ENCODE results near the gene PRKCA. TPM values are rescaled to one million over a fixed set of nuclear protein-coding genes. Genes with fewer than 3 reads are reported as not detected.
"Not testable (repeated sequence)": the region's sequence is repeated elsewhere in the genome, so short reads cannot be mapped to it uniquely, and the experiment has no call there.

The PRKCA gene
- total RNA-seq, 3 donors from 2014 or later, result 42.3 to 77.7 (median 56.3) TPM

GRCh38 chr17:66720027-66720426 lies 417.6 kb downstream of the PRKCA start:
- H3K4me3 ChIP-seq, result no peak overlapping the region
- TF ChIP-seq CTCF (IDR thresholded peaks at IDR 0.05), result no peak
- ATAC-seq (no peak), DNase-seq (no peak)
- no peaks in the 10 kb centered on the region for H3K9me3 ChIP-seq
- H3K4me1 ChIP-seq (ENCODE audit: low read depth), result peaks cover 18% of the 10 kb centered on the region
- intact Hi-C loops (cut with DNase I, micrococcal nuclease), result no loop called here
- no peaks in the 10 kb centered on the region for H3K36me3 ChIP-seq (ENCODE audit: low read depth)

GRCh38 chr17:66720567-66720966 lies 418.2 kb downstream of the PRKCA start:
- H3K9me3 ChIP-seq, result no peaks in the 10 kb centered on the region
- ATAC-seq, result no peak
- H3K36me3 ChIP-seq (ENCODE audit: low read depth), result no peaks in the 10 kb centered on the region
- intact Hi-C loops (cut with DNase I, micrococcal nuclease), result no loop called here
- peaks cover 18% of the 10 kb centered on the region for H3K4me1 ChIP-seq (ENCODE audit: low read depth)
- TF ChIP-seq CTCF (IDR thresholded peaks at IDR 0.05), result no peak
- no peak for DNase-seq
- no peak overlapping the region for H3K4me3 ChIP-seq

- peaks cover 16% of the 10 kb centered on the region for H3K4me1 ChIP-seq (ENCODE audit: low read depth)
- no peaks in the 10 kb centered on the region for H3K9me3 ChIP-seq
- intact Hi-C loops (cut with DNase I, micrococcal nuclease), result no loop called here
- ATAC-seq, result no peak
- H3K4me3 ChIP-seq, result no peak overlapping the region
- no peak for TF ChIP-seq CTCF (IDR thresholded peaks at IDR 0.05)
- H3K36me3 ChIP-seq (ENCODE audit: low read depth), result no peaks in the 10 kb centered on the region
- no peak for DNase-seq
Observed at GRCh38 chr17:66722341-66722740, 419.9 kb downstream of the PRKCA start.

GRCh38 chr17:66724581-66725341 lies 422.3 kb downstream of the PRKCA start:
- intact Hi-C loops (cut with DNase I, micrococcal nuclease), result no loop called here
- no peaks in the 10 kb centered on the region for H3K9me3 ChIP-seq
- no peak for TF ChIP-seq CTCF (IDR thresholded peaks at IDR 0.05)
- no peak overlapping the region for H3K4me3 ChIP-seq
- DNase-seq, result peak in 2 of 3 donors; percentile 29 to 44
- H3K36me3 ChIP-seq (ENCODE audit: low read depth), result no peaks in the 10 kb centered on the region
- peak; percentile 69 for ATAC-seq
- peaks cover 16% of the 10 kb centered on the region for H3K4me1 ChIP-seq (ENCODE audit: low read depth)

GRCh38 chr17:66725438-66725837 lies 423.0 kb downstream of the PRKCA start:
- intact Hi-C loops (cut with DNase I, micrococcal nuclease); H3K9me3 ChIP-seq; H3K4me3 ChIP-seq; H3K36me3 ChIP-seq (ENCODE audit: low read depth); DNase-seq: not testable (repeated sequence)
- ATAC-seq, result peak; percentile 35
- peaks cover 16% of the 10 kb centered on the region for H3K4me1 ChIP-seq (ENCODE audit: low read depth)

GRCh38 chr17:66725956-66726355 lies 423.5 kb downstream of the PRKCA start:
- intact Hi-C loops (cut with DNase I, micrococcal nuclease), result no loop called here
- no peaks in the 10 kb centered on the region for H3K36me3 ChIP-seq (ENCODE audit: low read depth)
- H3K9me3 ChIP-seq, result no peaks in the 10 kb centered on the region
- H3K4me1 ChIP-seq (ENCODE audit: low read depth), result peaks cover 16% of the 10 kb centered on the region
- H3K4me3 ChIP-seq, result no peak overlapping the region
- ATAC-seq (no peak), DNase-seq (peak in 1 of 3 donors; percentile 37)
- no peak for TF ChIP-seq CTCF (IDR thresholded peaks at IDR 0.05)
